WTC11 (cell line): ENCODE data around the gene KCNA5. TPM values are rescaled to one million over a fixed set of nuclear protein-coding genes. Genes with fewer than 3 reads are reported as not detected.

Experiments
- ATAC-seq: fragments of 200-7000 bp; cut with Tn5 transposase; 2 replicates; pipeline ENCODE4 v1.10.0; 2021; ENCODE audit warnings: mild to moderate bottlenecking, moderate library complexity
- CTCF ChIA-PET: fragments of 300-600 bp; sonication (Branson Sonifier 250); formaldehyde crosslinking; loops from one replicate; lab custom pipeline; 2021; ENCODE audit warnings: antibody characterized with exemption; lab: Charles Lee
- POLR2A ChIA-PET: fragments of 350-600 bp; sonication (Branson Sonifier 250); formaldehyde crosslinking; loops from one replicate; lab custom pipeline; 2021; ENCODE audit warnings: antibody characterized with exemption; lab: Charles Lee
- DNase-seq: peaks from one replicate; pipeline ENCODE4 v3.0.0; 2021; ENCODE audit warnings: low spot score
- H3K27ac Mint-ChIP-seq: 2 replicates; pipeline ENCODE4 v1.8.0; 2021; ENCODE audit warnings: mixed read lengths
- H3K27me3 Mint-ChIP-seq: 2 replicates; pipeline ENCODE4 v1.8.0; 2021; ENCODE audit warnings: low read depth, mild to moderate bottlenecking, moderate library complexity, mixed read lengths
- H3K36me3 Mint-ChIP-seq: 2 replicates; pipeline ENCODE4 v1.8.0; 2021; ENCODE audit warnings: mixed read lengths
- H3K4me1 Mint-ChIP-seq: 2 replicates; pipeline ENCODE4 v1.8.0; 2022; ENCODE audit warnings: mixed read lengths
- H3K4me3 Mint-ChIP-seq: 2 replicates; pipeline ENCODE4 v1.8.0; 2021; ENCODE audit warnings: mild to moderate bottlenecking, moderate library complexity, mixed read lengths
- H3K9me3 Mint-ChIP-seq: 2 replicates; pipeline ENCODE4 v1.8.0; 2021; ENCODE audit warnings: mixed read lengths
- AFF4 ChIP-seq: sonication (generic); formaldehyde crosslinking; IDR thresholded peaks from 2 replicates; pipeline ENCODE4 v1.8.1; 2023; ENCODE audit warnings: mild to moderate bottlenecking, missing genetic modification reagents, borderline replicate concordance
- CBFB ChIP-seq: sonication (generic); formaldehyde crosslinking; IDR thresholded peaks from 2 replicates; pipeline ENCODE4 v1.8.1; 2022; ENCODE audit warnings: mild to moderate bottlenecking, low read depth, missing genetic modification reagents
- E2F1 ChIP-seq: sonication (generic); formaldehyde crosslinking; IDR thresholded peaks from 2 replicates; pipeline ENCODE4 v1.8.0; 2022; ENCODE audit warnings: mild to moderate bottlenecking, missing genetic modification reagents
- ETV6 ChIP-seq: sonication (generic); formaldehyde crosslinking; IDR thresholded peaks from 2 replicates; pipeline ENCODE4 v1.8.1; 2022; ENCODE audit warnings: mild to moderate bottlenecking, missing genetic modification reagents
- FOXJ3 ChIP-seq: sonication (generic); formaldehyde crosslinking; IDR thresholded peaks from 2 replicates; pipeline ENCODE4 v1.9.0; 2021; ENCODE audit warnings: missing genetic modification reagents, mild to moderate bottlenecking, borderline replicate concordance
- JUN ChIP-seq: sonication (generic); formaldehyde crosslinking; IDR thresholded peaks from 2 replicates; pipeline ENCODE4 v1.8.0; 2023; ENCODE audit warnings: mild to moderate bottlenecking, missing genetic modification reagents
- MAX ChIP-seq: sonication (generic); formaldehyde crosslinking; IDR thresholded peaks from 2 replicates; pipeline ENCODE4 v1.8.0; 2022; ENCODE audit warnings: mild to moderate bottlenecking, missing genetic modification reagents
- NR2C2 ChIP-seq: sonication (generic); formaldehyde crosslinking; IDR thresholded peaks from 2 replicates; pipeline ENCODE4 v1.8.0; 2022; ENCODE audit warnings: mild to moderate bottlenecking, missing genetic modification reagents
- RELA ChIP-seq: sonication (generic); formaldehyde crosslinking; IDR thresholded peaks from 2 replicates; pipeline ENCODE4 v1.8.1; 2022; ENCODE audit warnings: missing genetic modification reagents, mild to moderate bottlenecking, borderline replicate concordance
- SMAD3 ChIP-seq: sonication (generic); formaldehyde crosslinking; IDR thresholded peaks from 2 replicates; pipeline ENCODE4 v1.8.0; 2022; ENCODE audit warnings: missing genetic modification reagents, mild to moderate bottlenecking, borderline replicate concordance
- TEAD4 ChIP-seq: sonication (generic); formaldehyde crosslinking; IDR thresholded peaks from 2 replicates; pipeline ENCODE4 v1.8.0; 2022; ENCODE audit warnings: mild to moderate bottlenecking, missing genetic modification reagents
- TP53 ChIP-seq: sonication (generic); formaldehyde crosslinking; IDR thresholded peaks from 2 replicates; pipeline ENCODE4 v1.8.1; 2023; ENCODE audit warnings: mild to moderate bottlenecking, missing genetic modification reagents
- ZNF138 ChIP-seq: sonication (generic); formaldehyde crosslinking; conservative IDR thresholded peaks from 2 replicates; pipeline ENCODE4 v1.8.1; 2022; ENCODE audit warnings: mild to moderate bottlenecking, moderate library complexity, missing genetic modification reagents
- ZNF232 ChIP-seq: sonication (generic); formaldehyde crosslinking; IDR thresholded peaks from 2 replicates; pipeline ENCODE4 v1.8.0; 2022; ENCODE audit warnings: mild to moderate bottlenecking, missing genetic modification reagents
- ZNF263 ChIP-seq: sonication (generic); formaldehyde crosslinking; IDR thresholded peaks from 2 replicates; pipeline ENCODE4 v1.8.1; 2022; ENCODE audit warnings: low read depth, mild to moderate bottlenecking, moderate library complexity, missing genetic modification reagents
- ZNF317 ChIP-seq: sonication (generic); formaldehyde crosslinking; IDR thresholded peaks from 2 replicates; pipeline ENCODE4 v1.8.1; 2023; ENCODE audit warnings: low read depth, mild to moderate bottlenecking, moderate library complexity, missing genetic modification reagents, borderline replicate concordance
- ZNF396 ChIP-seq: fragments of 250-450 bp; sonication (Bioruptor Pico); IDR thresholded peaks from 2 replicates; pipeline ENCODE4 v1.8.0; 2021; ENCODE audit warnings: mild to moderate bottlenecking, moderate library complexity, borderline replicate concordance
- ZNF671 ChIP-seq: fragments of 250-450 bp; sonication (Bioruptor Pico); IDR thresholded peaks from 2 replicates; pipeline ENCODE4 v1.8.0; 2021; ENCODE audit warnings: mild to moderate bottlenecking
- total RNA-seq: library from RNA; stranded (reverse); gene quantifications from 3 replicates; pipeline ENCODE4 v1.2.3, GENCODE V29; 2021
- TF ChIP-seq, protein P1 (sequence below): fragments of 250-450 bp; sonication (Bioruptor Pico); IDR thresholded peaks from 2 replicates; pipeline ENCODE4 v2.1.2; 2022; ENCODE audit warnings: mild to moderate bottlenecking, moderate library complexity
- TF ChIP-seq, protein P2 (sequence below): sonication (generic); formaldehyde crosslinking; IDR thresholded peaks from 2 replicates; pipeline ENCODE4 v1.8.0; 2023; ENCODE audit warnings: mild to moderate bottlenecking, missing genetic modification reagents

The KCNA5 gene
- total RNA-seq, 1 experiment from 2014 or later, result 0.22 TPM

DNA sequence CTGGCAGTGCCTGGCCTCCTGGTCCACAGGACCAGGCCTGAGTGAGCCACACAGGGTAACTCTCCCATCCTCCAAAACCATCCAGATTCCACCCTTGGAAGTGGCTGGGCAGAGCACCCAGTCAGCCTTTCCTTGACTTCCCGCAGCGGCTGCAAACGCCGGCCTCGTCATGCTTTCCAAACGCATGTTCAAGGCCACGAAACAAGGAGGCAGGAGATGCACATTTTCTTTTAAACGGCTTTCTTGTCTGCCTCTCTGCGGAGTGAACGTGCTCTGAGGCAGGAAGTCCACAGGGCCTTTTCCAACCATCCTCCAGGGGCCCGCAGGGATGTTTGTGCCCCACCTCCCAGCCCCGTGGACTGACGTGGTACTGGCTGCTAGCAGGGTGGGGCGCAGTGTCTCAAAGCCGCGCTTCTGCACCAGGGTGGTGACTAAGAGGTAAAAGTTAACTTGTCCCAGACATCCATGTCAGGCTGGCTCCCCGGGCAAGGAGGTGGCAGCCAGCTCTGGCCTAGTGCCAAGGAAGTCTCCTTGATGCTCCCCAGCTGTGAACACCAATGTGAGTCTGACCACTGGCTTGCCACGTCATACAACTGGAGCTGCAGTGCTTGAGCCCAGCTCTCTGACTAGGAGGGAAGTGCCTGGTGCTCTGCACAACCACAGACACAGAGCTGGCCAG lies 45.0 kb downstream of the KCNA5 start:
- ChIA-PET POLR2A (no interaction called here), CTCF (no interaction called here)
- Mint-ChIP-seq H3K27ac (no peak overlapping the region), H3K27me3 (no peaks in the 10 kb centered on the region; the same call in 1 of the 2 replicates), H3K36me3 (no peaks in the 10 kb centered on the region), H3K4me3 (no peak overlapping the region), H3K9me3 (no peaks in the 10 kb centered on the region), H3K4me1 (no peaks in the 10 kb centered on the region)
- ATAC-seq (no peak), DNase-seq (no peak)
- no peak for TF ChIP-seq CBFB (CRISPR knock-in tag)
- no peak for TF ChIP-seq RELA (CRISPR knock-in tag)
- TF ChIP-seq, protein P1, sequence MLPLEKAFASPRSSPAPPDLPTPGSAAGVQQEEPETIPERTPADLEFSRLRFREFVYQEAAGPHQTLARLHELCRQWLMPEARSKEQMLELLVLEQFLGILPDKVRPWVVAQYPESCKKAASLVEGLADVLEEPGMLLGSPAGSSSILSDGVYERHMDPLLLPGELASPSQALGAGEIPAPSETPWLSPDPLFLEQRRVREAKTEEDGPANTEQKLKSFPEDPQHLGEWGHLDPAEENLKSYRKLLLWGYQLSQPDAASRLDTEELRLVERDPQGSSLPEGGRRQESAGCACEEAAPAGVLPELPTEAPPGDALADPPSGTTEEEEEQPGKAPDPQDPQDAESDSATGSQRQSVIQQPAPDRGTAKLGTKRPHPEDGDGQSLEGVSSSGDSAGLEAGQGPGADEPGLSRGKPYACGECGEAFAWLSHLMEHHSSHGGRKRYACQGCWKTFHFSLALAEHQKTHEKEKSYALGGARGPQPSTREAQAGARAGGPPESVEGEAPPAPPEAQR (CRISPR knock-in tag), result no peak
- TF ChIP-seq, protein P2, sequence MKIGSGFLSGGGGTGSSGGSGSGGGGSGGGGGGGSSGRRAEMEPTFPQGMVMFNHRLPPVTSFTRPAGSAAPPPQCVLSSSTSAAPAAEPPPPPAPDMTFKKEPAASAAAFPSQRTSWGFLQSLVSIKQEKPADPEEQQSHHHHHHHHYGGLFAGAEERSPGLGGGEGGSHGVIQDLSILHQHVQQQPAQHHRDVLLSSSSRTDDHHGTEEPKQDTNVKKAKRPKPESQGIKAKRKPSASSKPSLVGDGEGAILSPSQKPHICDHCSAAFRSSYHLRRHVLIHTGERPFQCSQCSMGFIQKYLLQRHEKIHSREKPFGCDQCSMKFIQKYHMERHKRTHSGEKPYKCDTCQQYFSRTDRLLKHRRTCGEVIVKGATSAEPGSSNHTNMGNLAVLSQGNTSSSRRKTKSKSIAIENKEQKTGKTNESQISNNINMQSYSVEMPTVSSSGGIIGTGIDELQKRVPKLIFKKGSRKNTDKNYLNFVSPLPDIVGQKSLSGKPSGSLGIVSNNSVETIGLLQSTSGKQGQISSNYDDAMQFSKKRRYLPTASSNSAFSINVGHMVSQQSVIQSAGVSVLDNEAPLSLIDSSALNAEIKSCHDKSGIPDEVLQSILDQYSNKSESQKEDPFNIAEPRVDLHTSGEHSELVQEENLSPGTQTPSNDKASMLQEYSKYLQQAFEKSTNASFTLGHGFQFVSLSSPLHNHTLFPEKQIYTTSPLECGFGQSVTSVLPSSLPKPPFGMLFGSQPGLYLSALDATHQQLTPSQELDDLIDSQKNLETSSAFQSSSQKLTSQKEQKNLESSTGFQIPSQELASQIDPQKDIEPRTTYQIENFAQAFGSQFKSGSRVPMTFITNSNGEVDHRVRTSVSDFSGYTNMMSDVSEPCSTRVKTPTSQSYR (CRISPR knock-in tag), result no peak
- no peak for TF ChIP-seq AFF4 (CRISPR knock-in tag)
- TF ChIP-seq ZNF138 (CRISPR knock-in tag), result no peak
- TF ChIP-seq NR2C2 (CRISPR knock-in tag), result no peak
- no peak for TF ChIP-seq MAX (CRISPR knock-in tag)
- no peak for TF ChIP-seq ZNF671 (CRISPR knock-in tag)
- TF ChIP-seq JUN (CRISPR knock-in tag), result no peak
- TF ChIP-seq ZNF263 (CRISPR knock-in tag), result no peak
- no peak for TF ChIP-seq ZNF317 (CRISPR knock-in tag)
- no peak for TF ChIP-seq ZNF396 (CRISPR knock-in tag)
- no peak for TF ChIP-seq TEAD4 (CRISPR knock-in tag)
- no peak for TF ChIP-seq FOXJ3 (CRISPR knock-in tag)
- no peak for TF ChIP-seq ZNF232 (CRISPR knock-in tag)
- no peak for TF ChIP-seq ETV6 (CRISPR knock-in tag)
- no peak for TF ChIP-seq SMAD3 (CRISPR knock-in tag)
- no peak for TF ChIP-seq E2F1 (CRISPR knock-in tag)
- no peak for TF ChIP-seq TP53 (CRISPR knock-in tag)
